Immature natural killer cell (primary cell): ENCODE results near the gene WDR82. TPM values are rescaled to one million over a fixed set of nuclear protein-coding genes. Genes with fewer than 3 reads are reported as not detected.

Experiments used
- DNase-seq, 3 donors: peaks; one replicate each; pipeline ENCODE4 v3.0.0; 2022; ENCODE audit warnings: mixed read lengths in 1 of 3
- H3K27ac Mint-ChIP-seq, 6 donors: one replicate each; pipeline ENCODE4 v1.8.0; 2020; ENCODE audit warnings: mixed read lengths in 6 of 6, mild to moderate bottlenecking in 5 of 6, inconsistent platforms in 4 of 6, moderate library complexity in 3 of 6
- H3K27me3 Mint-ChIP-seq, 3 donors: one replicate each; pipeline ENCODE4 v1.8.0; 2020 to 2021; ENCODE audit warnings: low read depth in 3 of 3, mild to moderate bottlenecking in 3 of 3, mixed read lengths in 3 of 3, moderate library complexity in 3 of 3, inconsistent platforms in 1 of 3
- H3K36me3 Mint-ChIP-seq, 3 donors: one replicate each; pipeline ENCODE4 v1.8.0; 2020; ENCODE audit warnings: mixed read lengths in 3 of 3, inconsistent platforms in 2 of 3, mild to moderate bottlenecking in 2 of 3
- H3K4me1 Mint-ChIP-seq, 2 donors: one replicate each; pipeline ENCODE4 v1.8.0; 2020; ENCODE audit warnings: inconsistent platforms in 2 of 2, mild to moderate bottlenecking in 2 of 2, mixed read lengths in 2 of 2, moderate library complexity in 1 of 2
- H3K4me3 Mint-ChIP-seq, 5 donors: one replicate each; pipeline ENCODE4 v1.8.0; 2020; ENCODE audit warnings: mild to moderate bottlenecking in 5 of 5, mixed read lengths in 5 of 5, inconsistent platforms in 3 of 5, moderate library complexity in 3 of 5
- H3K9me3 Mint-ChIP-seq, 6 donors: one replicate each; pipeline ENCODE4 v1.8.0; 2020; ENCODE audit warnings: mild to moderate bottlenecking in 6 of 6, mixed read lengths in 6 of 6, inconsistent platforms in 4 of 6, moderate library complexity in 3 of 6
- polyA plus RNA-seq, 3 donors: library from polyadenylated mRNA; unstranded; fragments of 300-500 nt; fragmentation: Illumina TruSeq; gene quantifications; one replicate each; pipeline ENCODE4 v1.2.3, GENCODE V29; 2021

The WDR82 gene
- polyA plus RNA-seq, 3 donors from 2014 or later = 76.9 to 99.5 (median 81.5) TPM

DNA sequence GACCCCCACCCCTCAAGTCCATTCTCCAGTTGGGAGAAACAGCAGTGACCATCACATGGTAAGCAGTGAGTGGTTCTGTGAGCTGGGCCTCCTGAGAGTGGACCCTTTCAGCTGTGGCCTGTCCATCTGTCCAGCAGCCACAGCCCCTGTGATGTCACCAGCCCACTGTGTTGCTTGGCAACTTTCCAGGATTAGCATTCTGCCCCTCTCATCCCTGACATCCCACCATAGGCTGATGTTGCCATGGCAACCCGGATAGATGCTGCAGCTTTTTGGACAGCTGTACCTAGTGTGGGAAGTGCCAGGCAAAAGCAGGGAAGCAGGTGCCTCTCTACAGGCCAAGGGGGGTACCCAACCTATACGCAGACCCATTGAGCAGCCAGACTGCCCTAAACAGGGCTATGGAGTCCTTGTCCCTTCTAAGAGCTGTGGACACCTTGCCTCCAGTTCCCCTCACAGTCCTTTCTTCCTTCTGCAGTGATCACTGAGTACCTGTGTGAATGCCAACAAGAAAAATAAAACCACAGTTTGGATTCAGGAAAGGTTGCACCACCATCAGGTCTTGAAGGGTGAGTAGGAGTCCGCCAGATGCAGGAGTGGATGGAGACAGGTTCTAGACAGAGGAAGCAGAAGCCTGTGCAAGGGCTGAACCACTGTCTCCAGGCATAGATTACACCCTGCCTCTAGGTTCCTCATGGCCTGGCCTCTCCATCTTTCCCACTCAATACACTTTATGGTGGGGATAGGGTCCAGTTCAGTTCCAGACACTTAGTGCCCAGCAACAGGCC, 37.7 kb upstream of the WDR82 start, which contains the start of gene DNAH1:
DNAH1 (plus strand) TSS at position 343 of the 788 bp plus-strand sequence. CDS start 6,124 bp downstream, outside the sequence.
- Mint-ChIP-seq H3K27me3 (peaks cover 0 to under 1% (median 0%) of the 10 kb centered on the region in 3 donors), H3K27ac (peak within 1 kb of the TSS; percentile 77 to 92 (median 84)), H3K36me3 (no peaks in the 10 kb centered on the region), H3K4me1 (peaks cover 31 to 34% of the 10 kb centered on the region in 2 donors), H3K4me3 (peak within 1 kb of the TSS; percentile 75 to 85 (median 80)), H3K9me3 (no peaks in the 10 kb centered on the region)
- DNase-seq = no peak

DNA sequence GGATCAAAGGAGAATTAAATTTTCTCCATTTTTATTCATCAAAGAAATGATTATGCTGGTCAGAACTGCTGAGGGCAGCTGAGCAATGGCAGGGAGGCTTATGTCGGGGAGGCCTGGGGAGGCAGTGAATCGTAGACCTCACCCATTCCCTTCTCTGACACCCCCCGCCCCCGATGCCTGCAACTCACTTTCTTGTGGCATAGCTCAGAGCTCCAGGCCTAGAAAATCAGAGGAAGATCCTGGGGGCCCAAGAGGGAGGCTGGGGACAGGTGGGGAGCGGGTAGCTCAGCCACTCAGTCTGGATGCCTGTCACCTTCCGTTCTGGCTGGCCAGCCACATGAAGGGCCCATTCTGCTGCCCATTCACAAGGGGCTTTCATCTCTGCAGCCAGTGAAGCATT, 36.6 kb upstream of the WDR82 start:
- peaks cover 43 to 46% of the 10 kb centered on the region in 2 donors for H3K4me1 Mint-ChIP-seq
- peaks cover 0 to 5% (median 0%) of the 10 kb centered on the region in 3 donors for H3K27me3 Mint-ChIP-seq
- peaks cover 0 to under 1% (median 0%) of the 10 kb centered on the region in 3 donors for H3K36me3 Mint-ChIP-seq
- no peaks in the 10 kb centered on the region for H3K9me3 Mint-ChIP-seq
- no peak for DNase-seq
- no peak overlapping the region for H3K4me3 Mint-ChIP-seq
- peak overlapping the region in 3 of 6 donors; percentile 59 to 73 (median 70) for H3K27ac Mint-ChIP-seq

GRCh38 chr3:52314489-52314888, 36.0 kb upstream of the WDR82 start:
- DNase-seq = no peak
- Mint-ChIP-seq H3K4me1 (peaks cover 47 to 51% of the 10 kb centered on the region in 2 donors), H3K27ac (peak overlapping the region in 4 of 6 donors; percentile 28 to 73 (median 64)), H3K36me3 (peaks cover 0 to 4% (median 0%) of the 10 kb centered on the region in 3 donors), H3K9me3 (no peaks in the 10 kb centered on the region), H3K4me3 (no peak overlapping the region), H3K27me3 (peaks cover 0 to 7% (median 0%) of the 10 kb centered on the region in 3 donors)

- Mint-ChIP-seq H3K27ac (peak overlapping the region in 3 of 6 donors; percentile 24 to 73 (median 71)), H3K36me3 (peaks cover 0 to 4% (median 0%) of the 10 kb centered on the region in 3 donors), H3K27me3 (peaks cover 0 to 7% (median 0%) of the 10 kb centered on the region in 3 donors), H3K4me1 (peaks cover 49 to 50% of the 10 kb centered on the region in 2 donors), H3K4me3 (no peak overlapping the region), H3K9me3 (no peaks in the 10 kb centered on the region)
- no peak for DNase-seq
These were observed 35.3 kb upstream of the WDR82 start for GRCh38 chr3:52313774-52314188.

GRCh38 chr3:52313188-52313773, 34.8 kb upstream of the WDR82 start:
- Mint-ChIP-seq H3K4me1 (peaks cover 51 to 52% of the 10 kb centered on the region in 2 donors), H3K4me3 (no peak overlapping the region), H3K27me3 (peaks cover 0 to 7% (median 0%) of the 10 kb centered on the region in 3 donors), H3K9me3 (no peaks in the 10 kb centered on the region), H3K27ac (peak overlapping the region; percentile 24 to 85 (median 66)), H3K36me3 (peaks cover 0 to 4% (median 0%) of the 10 kb centered on the region in 3 donors)
- no peak for DNase-seq

DNA sequence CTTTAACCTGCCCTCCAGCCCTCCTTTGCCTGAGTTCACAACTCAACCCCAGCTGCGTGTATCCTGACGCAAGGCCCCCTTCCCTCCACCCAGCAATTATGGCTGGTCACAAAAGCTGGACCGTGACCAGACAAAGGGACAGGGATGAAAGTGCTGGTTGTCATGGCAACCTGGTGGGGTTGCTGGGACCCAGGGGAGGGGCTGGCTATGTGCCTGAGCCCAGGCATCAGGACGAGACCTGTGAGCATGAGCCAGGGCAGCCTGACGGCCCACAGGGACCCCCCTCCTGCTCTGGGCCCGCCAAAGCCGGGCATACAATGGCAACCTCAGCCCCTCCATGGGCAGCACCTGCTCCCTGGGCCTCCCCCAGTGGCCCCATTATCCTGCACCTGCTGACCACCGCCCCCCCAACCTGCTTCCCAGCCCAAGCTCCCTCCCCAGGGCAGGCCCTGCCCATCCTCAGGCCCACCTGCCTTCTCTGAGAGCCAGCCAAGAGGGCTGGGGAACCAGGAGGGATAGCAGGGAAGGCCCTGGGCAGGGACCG, 33.2 kb upstream of the WDR82 start:
- Mint-ChIP-seq H3K27ac (peak overlapping the region; percentile 91 to 96 (median 94)), H3K9me3 (no peaks in the 10 kb centered on the region), H3K4me3 (no peak overlapping the region), H3K4me1 (peaks cover 51 to 55% of the 10 kb centered on the region in 2 donors), H3K36me3 (peaks cover 0 to 4% (median 0%) of the 10 kb centered on the region in 3 donors), H3K27me3 (peaks cover 0 to 10% (median 0%) of the 10 kb centered on the region in 3 donors)
- DNase-seq = no peak

DNA sequence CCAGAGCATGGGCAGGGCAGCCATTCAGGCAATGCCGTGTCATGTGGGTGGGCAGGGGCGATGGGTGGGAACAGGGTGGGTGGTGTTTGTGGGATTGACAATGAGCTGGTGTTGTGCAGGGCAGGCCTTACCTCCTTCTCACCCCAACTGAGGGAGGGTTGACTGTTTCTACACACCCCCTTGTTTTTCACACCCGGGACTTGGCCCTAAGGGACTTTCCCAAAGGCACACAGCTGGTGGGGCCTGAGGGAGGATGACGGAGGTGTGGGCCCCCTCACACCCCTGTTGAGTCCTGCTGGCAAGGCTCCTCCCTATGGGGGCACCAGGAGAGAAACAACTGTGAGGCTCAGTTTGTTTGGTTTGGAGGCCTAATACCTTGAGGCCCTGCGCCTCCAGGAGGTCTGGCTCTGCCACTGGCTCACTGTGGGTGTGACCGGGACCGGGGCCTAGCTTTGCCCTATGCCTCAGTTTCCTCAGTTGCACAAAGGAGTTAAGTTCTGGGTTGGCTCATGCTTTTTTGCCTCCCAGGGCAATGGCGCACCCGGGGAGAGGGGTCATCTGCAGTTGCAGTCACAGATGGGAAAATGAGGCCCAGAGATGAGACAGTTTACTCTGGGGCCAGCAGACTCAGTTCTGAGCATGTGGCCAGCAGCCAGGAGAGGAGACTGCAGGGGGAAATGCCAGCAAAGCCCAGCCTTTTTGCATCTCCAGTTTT, 32.6 kb upstream of the WDR82 start:
- H3K9me3 Mint-ChIP-seq = no peaks in the 10 kb centered on the region
- peaks cover 0 to 10% (median 0%) of the 10 kb centered on the region in 3 donors for H3K27me3 Mint-ChIP-seq
- peaks cover 52 to 58% of the 10 kb centered on the region in 2 donors for H3K4me1 Mint-ChIP-seq
- peak overlapping the region; percentile 91 to 96 (median 94) for H3K27ac Mint-ChIP-seq
- peaks cover 0 to 4% (median 3%) of the 10 kb centered on the region in 3 donors for H3K36me3 Mint-ChIP-seq
- peak overlapping the region; percentile 42 to 63 (median 55) for H3K4me3 Mint-ChIP-seq
- peak; percentile 84 to 85 (median 85) for DNase-seq

GRCh38 chr3:52308308-52308707, 29.9 kb upstream of the WDR82 start:
- peak overlapping the region in 4 of 5 donors; percentile 30 to 68 (median 52) for H3K4me3 Mint-ChIP-seq
- H3K4me1 Mint-ChIP-seq = peaks cover 57 to 63% of the 10 kb centered on the region in 2 donors

DNA sequence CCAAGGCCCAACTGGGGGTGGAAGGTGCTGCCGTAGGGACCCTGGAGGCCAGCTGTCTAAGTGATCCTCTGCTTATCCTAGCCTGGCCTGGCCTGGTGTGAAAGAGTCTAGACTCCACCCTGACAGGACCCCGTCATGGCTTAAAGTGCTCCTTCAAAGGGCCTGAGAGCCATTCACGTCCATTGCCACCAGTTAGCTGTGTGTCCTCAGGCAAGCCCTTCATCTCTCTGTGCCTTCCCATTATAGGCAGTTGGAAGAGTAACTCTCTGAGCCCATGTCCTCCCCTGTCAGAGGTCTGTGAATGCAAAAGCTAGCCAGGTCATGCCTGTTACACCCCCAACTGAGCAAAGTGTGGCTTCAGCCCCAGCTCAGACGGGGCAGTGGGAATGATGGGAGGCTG, 28.5 kb upstream of the WDR82 start:
- Mint-ChIP-seq H3K9me3 (no peaks in the 10 kb centered on the region), H3K27ac (peak overlapping the region; percentile 78 to 96 (median 94)), H3K27me3 (peaks cover 0 to 10% (median 1%) of the 10 kb centered on the region in 3 donors), H3K4me3 (peak overlapping the region in 2 of 5 donors; percentile 67 to 68), H3K36me3 (peaks cover 0 to 6% (median 4%) of the 10 kb centered on the region in 3 donors), H3K4me1 (peaks cover 57 to 62% of the 10 kb centered on the region in 2 donors)
- DNase-seq = no peak

More at GRCh38 chr3:52308308-52308707, 29.9 kb upstream of the WDR82 start:
- Mint-ChIP-seq H3K27me3 (peaks cover 0 to 10% (median 1%) of the 10 kb centered on the region in 3 donors), H3K27ac (peak overlapping the region; percentile 78 to 96 (median 94)), H3K9me3 (no peaks in the 10 kb centered on the region), H3K36me3 (peaks cover 0 to 6% (median 4%) of the 10 kb centered on the region in 3 donors)
- no peak for DNase-seq

DNA sequence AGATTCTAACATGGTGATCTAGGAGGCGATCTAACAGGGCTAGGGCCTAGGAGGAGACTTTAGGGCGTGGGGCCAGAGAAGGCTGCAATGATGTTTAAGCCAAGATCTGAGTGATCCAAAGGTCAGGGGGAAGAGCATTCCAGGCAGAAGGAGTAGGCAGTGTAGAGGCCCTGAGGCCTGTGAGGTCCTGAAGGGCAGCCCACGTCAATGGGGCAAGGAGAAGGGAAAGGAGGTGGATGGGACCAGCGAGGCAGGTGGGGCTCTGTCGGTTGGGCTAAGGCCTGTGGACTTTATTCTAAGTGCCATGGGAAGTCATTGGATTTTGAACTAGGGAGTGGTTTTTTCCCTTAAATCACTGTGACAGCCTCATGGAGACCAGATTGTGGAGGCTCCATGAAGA, 27.5 kb upstream of the WDR82 start:
- Mint-ChIP-seq H3K27me3 (peaks cover 0 to 8% (median 1%) of the 10 kb centered on the region in 3 donors), H3K4me3 (peak overlapping the region in 1 of 5 donors; percentile 5), H3K36me3 (peaks cover 0 to 6% (median 4%) of the 10 kb centered on the region in 3 donors), H3K9me3 (no peaks in the 10 kb centered on the region), H3K4me1 (peaks cover 51 to 56% of the 10 kb centered on the region in 2 donors), H3K27ac (peak overlapping the region; percentile 30 to 96 (median 86))
- DNase-seq = no peak

DNA sequence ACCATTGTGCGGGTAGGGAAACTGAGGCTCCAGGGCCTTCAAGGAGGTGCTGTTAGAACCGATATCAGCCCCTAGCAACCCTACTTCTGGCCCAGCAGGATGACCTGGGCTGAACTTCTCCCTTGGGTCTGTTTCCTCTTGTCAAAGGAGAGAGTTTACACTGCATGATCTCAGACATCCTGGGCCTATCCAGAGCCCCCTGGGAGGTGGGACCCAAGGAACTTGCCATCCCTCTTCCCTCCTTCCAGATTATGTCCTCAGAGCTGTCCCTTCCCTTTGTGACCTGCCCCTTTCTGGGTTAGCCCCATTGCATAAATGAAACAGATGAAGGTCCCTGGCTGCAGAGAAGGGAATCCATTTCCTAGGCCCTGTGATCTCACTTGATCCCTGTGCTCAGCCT, 25.4 kb upstream of the WDR82 start:
- Mint-ChIP-seq H3K4me1 (peaks cover 33 to 44% of the 10 kb centered on the region in 2 donors), H3K4me3 (no peak overlapping the region), H3K9me3 (no peaks in the 10 kb centered on the region), H3K27me3 (peaks cover 0 to 3% (median 1%) of the 10 kb centered on the region in 3 donors), H3K36me3 (peaks cover 0 to 6% (median 0%) of the 10 kb centered on the region in 3 donors), H3K27ac (peak overlapping the region in 1 of 6 donors; percentile 49)
- DNase-seq = no peak

DNA sequence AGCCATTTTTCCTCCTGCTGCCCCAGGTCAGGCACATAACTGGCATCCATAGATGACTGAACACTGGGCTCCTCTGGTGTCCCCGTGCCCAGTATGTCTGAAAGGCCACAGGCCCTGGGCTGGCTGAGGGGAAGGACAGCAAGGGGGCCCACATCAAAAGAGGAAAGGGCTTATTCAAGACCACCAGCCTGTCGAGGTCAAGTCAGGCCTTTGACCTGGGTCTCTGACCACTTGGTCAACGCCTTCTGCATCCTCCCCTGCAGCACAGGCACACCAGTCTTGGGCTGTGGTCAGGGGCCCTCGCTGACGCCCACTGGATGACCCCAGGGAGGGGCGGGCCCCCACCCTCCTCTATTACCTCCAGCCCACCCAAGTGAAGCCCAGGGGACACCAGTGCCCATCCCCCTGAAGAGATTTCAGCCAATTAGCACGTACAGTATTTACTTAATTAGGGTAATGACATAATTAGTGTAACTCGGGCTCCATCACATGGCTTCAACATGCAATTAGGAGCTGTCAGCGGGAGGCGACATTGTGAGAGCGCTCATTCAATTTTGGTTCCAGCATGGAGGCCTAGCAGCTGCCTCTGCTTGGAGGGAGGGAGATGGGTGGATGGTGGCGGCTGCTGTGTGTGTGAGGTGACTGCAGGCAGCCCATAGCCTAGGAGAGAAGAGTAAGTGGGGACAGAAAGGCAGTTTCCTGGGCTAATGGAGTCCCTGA, 24.1 kb upstream of the WDR82 start:
- Mint-ChIP-seq H3K27ac (peak overlapping the region in 2 of 6 donors; percentile 27 to 45), H3K4me1 (peaks cover 26 to 32% of the 10 kb centered on the region in 2 donors), H3K9me3 (no peaks in the 10 kb centered on the region), H3K27me3 (peaks cover 0 to 1% (median under 1%) of the 10 kb centered on the region in 3 donors), H3K36me3 (peaks cover 0 to 6% (median 0%) of the 10 kb centered on the region in 3 donors), H3K4me3 (no peak overlapping the region)
- DNase-seq = no peak
